ENCODE measurements around the gene CLDN24. TPM values are rescaled to one million over a fixed set of nuclear protein-coding genes. Genes with fewer than 3 reads are reported as not detected.

CLDN24 gene
- total and polyA plus RNA-seq, 4 donors: 0.08 TPM; not detected in 3

- TF ChIP-seq CTCF (IDR thresholded peaks at IDR 0.05; ENCODE audit: control extremely low read depth, extremely low read depth): no peak
- ATAC-seq (ENCODE audit: insufficient read depth, low FRiP score): no peak
- WGBS, 2 donors: 72 to 84% methylated on average over 12 of the region's 12 CpGs
- Histone ChIP-seq H3K4me1 (ENCODE audit: control insufficient read depth in 5 of 5, insufficient read depth in 5 of 5, low read length in 5 of 5) (peaks cover 0 to 5% (median 0%) of the 10 kb centered on the region in 5 donors), H3K27ac (ENCODE audit: low read depth in 1 of 2, low read length in 1 of 2) (no peak overlapping the region), H3K27me3 (ENCODE audit: control insufficient read depth in 3 of 3, insufficient read depth in 3 of 3, low read length in 2 of 3) (no peaks in the 10 kb centered on the region), H3K36me3 (ENCODE audit: control insufficient read depth in 4 of 4, insufficient read depth in 4 of 4, low read length in 4 of 4) (no peaks in the 10 kb centered on the region), H3K9ac (ENCODE audit: insufficient read depth in 1 of 2, low read length in 2 of 2) (no peak overlapping the region), H3K4me3 (no peak overlapping the region), H3K9me3 (ENCODE audit: control insufficient read depth in 4 of 4, insufficient read depth in 3 of 4, low read length in 3 of 4) (peaks cover 0 to 1% (median 0%) of the 10 kb centered on the region in 4 donors)
- no peak for DNase-seq
Observed at GRCh38 chr4:183348136-183348535, 25.9 kb upstream of the CLDN24 start.

DNA sequence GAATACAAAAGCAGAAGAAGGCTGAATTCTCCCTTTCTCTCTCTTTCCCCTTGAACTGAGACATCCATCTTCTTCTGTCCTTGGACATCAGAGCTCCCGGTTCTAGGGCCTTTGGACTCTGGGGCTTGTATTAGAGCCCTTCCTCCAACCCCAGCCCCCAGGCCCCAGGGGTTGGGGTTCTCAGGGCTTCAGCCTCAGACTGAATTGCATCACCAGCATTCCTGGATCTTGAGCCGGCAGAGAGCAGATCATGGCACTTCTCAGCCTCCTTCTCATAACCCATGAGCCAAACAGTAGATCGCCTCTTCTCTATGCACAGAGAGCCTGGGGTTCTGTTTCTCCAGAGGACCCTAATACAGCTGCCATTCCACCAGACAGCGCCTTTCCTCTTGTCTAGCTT is 25.3 kb upstream of the CLDN24 start:
- Histone ChIP-seq H3K27me3 (ENCODE audit: control insufficient read depth in 3 of 3, insufficient read depth in 3 of 3, low read length in 2 of 3) (no peaks in the 10 kb centered on the region), H3K4me3 (no peak overlapping the region), H3K36me3 (ENCODE audit: control insufficient read depth in 4 of 4, insufficient read depth in 4 of 4, low read length in 4 of 4) (no peaks in the 10 kb centered on the region), H3K9me3 (ENCODE audit: control insufficient read depth in 4 of 4, insufficient read depth in 3 of 4, low read length in 3 of 4) (peaks cover 0 to 1% (median 0%) of the 10 kb centered on the region in 4 donors), H3K4me1 (ENCODE audit: control insufficient read depth in 5 of 5, insufficient read depth in 5 of 5, low read length in 5 of 5) (peaks cover 0 to 6% (median 0%) of the 10 kb centered on the region in 5 donors), H3K9ac (ENCODE audit: insufficient read depth in 1 of 2, low read length in 2 of 2) (no peak overlapping the region), H3K27ac (ENCODE audit: low read depth in 1 of 2, low read length in 1 of 2) (no peak overlapping the region)
- no peak for TF ChIP-seq CTCF (IDR thresholded peaks at IDR 0.05; ENCODE audit: control extremely low read depth, extremely low read depth)
- 84 to 85% methylated on average over 4 of the region's 4 CpGs for WGBS, 2 donors
- DNase-seq: no peak
- ATAC-seq (ENCODE audit: insufficient read depth, low FRiP score): no peak

DNA sequence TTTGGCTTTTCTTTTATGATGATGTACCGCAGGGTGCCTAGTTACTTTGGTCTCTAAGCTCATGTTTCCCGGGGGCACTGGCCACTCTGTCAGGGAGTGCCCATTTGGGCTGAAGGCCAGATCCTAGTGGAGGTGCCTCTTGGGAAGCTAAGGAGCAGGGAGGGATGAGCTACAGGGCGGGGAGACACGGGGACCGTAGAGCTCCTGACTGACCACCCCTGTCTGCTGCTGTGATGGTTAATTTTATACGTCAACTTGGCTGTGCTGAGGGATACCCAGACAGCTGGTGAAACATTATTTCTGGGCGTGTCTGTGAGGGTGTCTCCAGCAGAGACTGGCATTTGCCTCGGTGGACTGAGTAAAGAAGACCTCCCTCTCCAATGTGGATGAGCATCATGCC is 24.9 kb upstream of the CLDN24 start:
- Histone ChIP-seq H3K9me3 (ENCODE audit: control insufficient read depth in 4 of 4, insufficient read depth in 3 of 4, low read length in 3 of 4) (peaks cover 0 to 1% (median 0%) of the 10 kb centered on the region in 4 donors), H3K27me3 (ENCODE audit: control insufficient read depth in 3 of 3, insufficient read depth in 3 of 3, low read length in 2 of 3) (no peaks in the 10 kb centered on the region), H3K9ac (ENCODE audit: insufficient read depth in 1 of 2, low read length in 2 of 2) (no peak overlapping the region), H3K4me3 (no peak overlapping the region), H3K27ac (ENCODE audit: low read depth in 1 of 2, low read length in 1 of 2) (no peak overlapping the region), H3K4me1 (ENCODE audit: control insufficient read depth in 5 of 5, insufficient read depth in 5 of 5, low read length in 5 of 5) (peaks cover 0 to 6% (median 0%) of the 10 kb centered on the region in 5 donors), H3K36me3 (ENCODE audit: control insufficient read depth in 4 of 4, insufficient read depth in 4 of 4, low read length in 4 of 4) (no peaks in the 10 kb centered on the region)
- ATAC-seq (ENCODE audit: insufficient read depth, low FRiP score): no peak
- TF ChIP-seq CTCF (IDR thresholded peaks at IDR 0.05; ENCODE audit: control extremely low read depth, extremely low read depth): no peak
- WGBS, 2 donors: 89 to 95% methylated on average over 8 of the region's 8 CpGs
- DNase-seq: no peak

GRCh38 chr4:183345261-183345660 is 23.0 kb upstream of the CLDN24 start:
- DNase-seq: peak in 1 of 3 donors; percentile 3
- Histone ChIP-seq H3K36me3 (ENCODE audit: control insufficient read depth in 4 of 4, insufficient read depth in 4 of 4, low read length in 4 of 4) (no peaks in the 10 kb centered on the region), H3K9ac (ENCODE audit: insufficient read depth in 1 of 2, low read length in 2 of 2) (no peak overlapping the region), H3K27ac (ENCODE audit: low read depth in 1 of 2, low read length in 1 of 2) (no peak overlapping the region), H3K9me3 (ENCODE audit: control insufficient read depth in 4 of 4, insufficient read depth in 3 of 4, low read length in 3 of 4) (peaks cover 0 to 1% (median 0%) of the 10 kb centered on the region in 4 donors), H3K27me3 (ENCODE audit: control insufficient read depth in 3 of 3, insufficient read depth in 3 of 3, low read length in 2 of 3) (no peaks in the 10 kb centered on the region), H3K4me1 (ENCODE audit: control insufficient read depth in 5 of 5, insufficient read depth in 5 of 5, low read length in 5 of 5) (peaks cover 0 to 6% (median 0%) of the 10 kb centered on the region in 5 donors), H3K4me3 (no peak overlapping the region)
- ATAC-seq (ENCODE audit: insufficient read depth, low FRiP score): no peak
- 92 to 95% methylated on average over 4 of the region's 4 CpGs for WGBS, 2 donors
- TF ChIP-seq CTCF (IDR thresholded peaks at IDR 0.05; ENCODE audit: control extremely low read depth, extremely low read depth): no peak

Measured in lung (tissue), 12 donors.